GM21515 (cell line): Measurements from ENCODE around the gene FBXO36.
A peak's percentile ranks its signal among the peaks of the same experiment; 100 is the strongest.
"Not testable (repeated sequence)": the region's sequence is repeated elsewhere in the genome, so short reads cannot be mapped to it uniquely, and the experiment has no call there.

Experiments used
- ATAC-seq: cut with Tn5 transposase; IDR thresholded peaks from one replicate; pipeline ENCODE4 v1.9.1; 2021; ENCODE audit not compliant: unreplicated experiment

Gene FBXO36

GRCh38 chr2:229910147-229910831 lies 12.0 kb upstream of the FBXO36 start:
- ATAC-seq, result peak; percentile 8

- ATAC-seq, result peak; percentile 70
Observed at GRCh38 chr2:229910832-229911412, 11.4 kb upstream of the FBXO36 start.

- ATAC-seq, result no peak
Observed at GRCh38 chr2:229914171-229914570, 8.1 kb upstream of the FBXO36 start.

- ATAC-seq, result no peak
Observed at GRCh38 chr2:229917793-229918192, 4.5 kb upstream of the FBXO36 start.

- no peak for ATAC-seq
Observed at GRCh38 chr2:229920011-229920641, 2.2 kb upstream of the FBXO36 start.

GRCh38 chr2:229921101-229921891 lies 1.0 kb upstream of the FBXO36 start:
- ATAC-seq, result peak; percentile 22

- ATAC-seq, result peak; percentile 67
Observed at GRCh38 chr2:229921892-229922448, 333 bp upstream of the FBXO36 start, which contains the start of gene TRIP12. Gene TRIP12 (minus strand): TSS chr2:229922009. CDS start chr2:229880079, 41,930 bp downstream.

GRCh38 chr2:229924541-229924940 lies 2.2 kb downstream of the FBXO36 start:
- ATAC-seq, result not testable (repeated sequence)

- no peak for ATAC-seq
Observed at GRCh38 chr2:229925201-229925600, 2.9 kb downstream of the FBXO36 start.

- ATAC-seq, result no peak
Observed at GRCh38 chr2:229927817-229928321, 5.6 kb downstream of the FBXO36 start.

GRCh38 chr2:229930656-229931055 lies 8.4 kb downstream of the FBXO36 start:
- no peak for ATAC-seq

- no peak for ATAC-seq
Observed at GRCh38 chr2:229931241-229931640, 8.9 kb downstream of the FBXO36 start.

- ATAC-seq, result no peak
Observed at GRCh38 chr2:229937537-229937936, 15.2 kb downstream of the FBXO36 start.

GRCh38 chr2:229942671-229943070 lies 20.4 kb downstream of the FBXO36 start:
- no peak for ATAC-seq

GRCh38 chr2:229943171-229943570 lies 20.9 kb downstream of the FBXO36 start:
- ATAC-seq, result no peak

GRCh38 chr2:229943770-229944449 lies 21.6 kb downstream of the FBXO36 start:
- ATAC-seq, result no peak

GRCh38 chr2:229945975-229946374 lies 23.7 kb downstream of the FBXO36 start:
- no peak for ATAC-seq

GRCh38 chr2:229947544-229947943 lies 25.2 kb downstream of the FBXO36 start:
- ATAC-seq, result no peak

- no peak for ATAC-seq
Observed at GRCh38 chr2:229952256-229952835, 30.0 kb downstream of the FBXO36 start.

GRCh38 chr2:229955663-229956062 lies 33.4 kb downstream of the FBXO36 start:
- no peak for ATAC-seq
